GM06990 (cell line): ENCODE measurements around the gene SPRR2D.

Source experiments
- DNase-seq: peaks from one replicate; pipeline ENCODE4 v3.0.0-alpha.2; 2011; ENCODE audit not compliant: insufficient read length; ENCODE audit errors: extremely low read depth
- H3K27me3 ChIP-seq: replicated peaks from 2 replicates; pipeline ENCODE4 v1.6.0; 2011; ENCODE audit warnings: low read length; ENCODE audit not compliant: control insufficient read depth, insufficient read depth
- H3K36me3 ChIP-seq: 2 replicates; pipeline ENCODE4 v1.5.1; 2011; ENCODE audit warnings: low read length; ENCODE audit not compliant: control insufficient read depth, insufficient read depth
- H3K4me3 ChIP-seq: replicated peaks from 2 replicates; pipeline ENCODE4 v1.5.1; 2011; ENCODE audit warnings: low read depth, mild to moderate bottlenecking, control low read depth, low read length
- TF ChIP-seq, protein P1 (sequence below): IDR thresholded peaks from 2 replicates; pipeline ENCODE4 v1.5.1; 2011; ENCODE audit warnings: low read length, control low read depth, mild to moderate bottlenecking, inconsistent platforms; ENCODE audit not compliant: insufficient read depth, poor library complexity, severe bottlenecking

Gene SPRR2D

DNA sequence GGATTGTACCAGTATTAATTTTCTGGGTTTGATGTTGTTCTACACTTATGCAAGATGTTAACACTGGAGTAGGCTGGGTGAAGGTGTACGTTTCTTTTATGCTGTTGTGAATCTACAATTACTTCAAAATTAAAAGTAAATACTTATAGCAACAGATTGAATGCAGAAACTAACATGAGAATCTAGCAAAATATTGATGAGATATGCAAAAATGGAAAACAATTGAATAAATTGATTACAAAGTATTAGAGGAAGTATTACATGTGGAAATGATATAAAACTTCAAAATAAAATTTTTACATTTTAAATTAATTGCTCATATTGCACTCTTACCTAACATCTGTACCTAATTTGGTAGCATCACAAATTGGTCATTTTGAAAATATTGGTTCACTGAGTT, 45.1 kb downstream of the SPRR2D start:
- TF ChIP-seq, protein P1, sequence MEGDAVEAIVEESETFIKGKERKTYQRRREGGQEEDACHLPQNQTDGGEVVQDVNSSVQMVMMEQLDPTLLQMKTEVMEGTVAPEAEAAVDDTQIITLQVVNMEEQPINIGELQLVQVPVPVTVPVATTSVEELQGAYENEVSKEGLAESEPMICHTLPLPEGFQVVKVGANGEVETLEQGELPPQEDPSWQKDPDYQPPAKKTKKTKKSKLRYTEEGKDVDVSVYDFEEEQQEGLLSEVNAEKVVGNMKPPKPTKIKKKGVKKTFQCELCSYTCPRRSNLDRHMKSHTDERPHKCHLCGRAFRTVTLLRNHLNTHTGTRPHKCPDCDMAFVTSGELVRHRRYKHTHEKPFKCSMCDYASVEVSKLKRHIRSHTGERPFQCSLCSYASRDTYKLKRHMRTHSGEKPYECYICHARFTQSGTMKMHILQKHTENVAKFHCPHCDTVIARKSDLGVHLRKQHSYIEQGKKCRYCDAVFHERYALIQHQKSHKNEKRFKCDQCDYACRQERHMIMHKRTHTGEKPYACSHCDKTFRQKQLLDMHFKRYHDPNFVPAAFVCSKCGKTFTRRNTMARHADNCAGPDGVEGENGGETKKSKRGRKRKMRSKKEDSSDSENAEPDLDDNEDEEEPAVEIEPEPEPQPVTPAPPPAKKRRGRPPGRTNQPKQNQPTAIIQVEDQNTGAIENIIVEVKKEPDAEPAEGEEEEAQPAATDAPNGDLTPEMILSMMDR, result no peak

DNA sequence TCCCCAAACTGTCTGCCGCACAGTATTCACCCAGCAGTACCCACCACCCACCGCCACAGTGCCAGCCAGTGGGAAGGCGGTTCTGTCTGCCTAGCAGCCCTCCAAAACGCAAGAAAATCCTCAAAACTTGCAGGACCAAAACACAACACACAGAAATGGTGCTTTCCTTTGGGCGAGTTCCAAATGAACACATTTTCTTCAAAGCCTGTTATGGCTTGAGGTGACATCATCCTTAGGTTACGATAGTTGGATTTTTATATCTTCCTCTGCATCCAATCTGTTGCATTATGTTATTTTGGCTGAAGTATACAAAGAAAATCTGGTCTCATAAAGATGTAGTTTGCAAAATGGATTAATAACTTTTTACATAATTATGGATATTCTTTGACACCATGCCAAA, 47.7 kb downstream of the SPRR2D start:
- DNase-seq, result no peak
- no peak overlapping the region for H3K4me3 ChIP-seq
- no peaks in the 10 kb centered on the region for H3K36me3 ChIP-seq
- H3K27me3 ChIP-seq, result no peaks in the 10 kb centered on the region; the same call in 1 of the 2 replicates
- TF ChIP-seq, protein P1, result no peak

More for the DNA sequence above, 45.1 kb downstream of the SPRR2D start:
- Histone ChIP-seq H3K27me3 (peaks cover 2% of the 10 kb centered on the region; the same call in 1 of the 2 replicates), H3K4me3 (no peak overlapping the region), H3K36me3 (no peaks in the 10 kb centered on the region)
- DNase-seq, result no peak
